ENCODE data around the gene DLG2. TPM values are rescaled to one million over a fixed set of nuclear protein-coding genes. Genes with fewer than 3 reads are reported as not detected.

The DLG2 gene
- total and polyA plus RNA-seq, 2 of the 4 experiments (the other 2 are of a cell fraction) = 0.31 to 0.36 TPM

GRCh38 chr11:83639995-83640758 lies 1987.0 kb downstream of the DLG2 start:
- Histone ChIP-seq H3K27me3 (ENCODE audit: control insufficient read depth, insufficient read depth, low read length) (0 out of 2 replicates have a peak, but pooled peaks cover 1% of the 10 kb centered on the region), H2BK5ac (ENCODE audit: low read depth, low read length, poor library complexity, severe bottlenecking) (no peak overlapping the region), H3K4me2 (ENCODE audit: low read depth, low read length) (no peak overlapping the region), H3K9me1 (ENCODE audit: insufficient read depth, low read length) (no peaks in the 10 kb centered on the region), H3K27ac (ENCODE audit: insufficient read depth, low read length) (no peak overlapping the region), H2AK9ac (replicated peaks; ENCODE audit: low read depth, low read length, poor library complexity) (no peak overlapping the region), H3K36me3 (ENCODE audit: control insufficient read depth, insufficient read depth, low read length) (no peaks in the 10 kb centered on the region), H4K5ac (ENCODE audit: low read depth, low read length) (no peak overlapping the region), H2AK5ac (ENCODE audit: low read depth, low read length) (no peak overlapping the region), H3K79me1 (ENCODE audit: low read depth in 1 of 2, low read length in 2 of 2) (no peaks in the 10 kb centered on the region), H2BK15ac (ENCODE audit: low read depth, low read length) (no peak overlapping the region), H3K14ac (replicated peaks; ENCODE audit: low read depth, low read length) (no peak overlapping the region), H3K23ac (ENCODE audit: low read depth, low read length) (no peak overlapping the region), H4K8ac (ENCODE audit: low read depth in 2 of 2, low read length in 2 of 2) (no peak overlapping the region), H3K18ac (ENCODE audit: low read depth, low read length) (no peak overlapping the region), H3K9ac (ENCODE audit: low read depth, low read length) (no peak overlapping the region), H3K4me1 (ENCODE audit: control insufficient read depth, insufficient read depth, low read length) (no peaks in the 10 kb centered on the region), H4K20me1 (ENCODE audit: insufficient read depth, low read length) (no peaks in the 10 kb centered on the region), H2BK20ac (ENCODE audit: low read depth, low read length) (no peak overlapping the region), H4K91ac (ENCODE audit: insufficient read depth, low read depth, low read length) (no peak overlapping the region), H3K56ac (ENCODE audit: extremely low read depth, insufficient read depth, low read length) (no peak overlapping the region), H3K4ac (ENCODE audit: low read depth, low read length) (no peak overlapping the region), H2BK120ac (ENCODE audit: low read depth, low read length) (no peak overlapping the region), H2AFZ (replicated peaks; ENCODE audit: low read length, poor library complexity) (no peak overlapping the region), H3K9me3 (ENCODE audit: control insufficient read depth, insufficient read depth, low read length) (no peaks in the 10 kb centered on the region), H3K4me3 (ENCODE audit: insufficient read depth, low read depth, low read length) (no peak overlapping the region)
- dilution Hi-C loops (cut with HindIII; ENCODE audit: low sequenced_read_pairs, unreplicated experiment) (no loop called here), intact Hi-C loops (cut with micrococcal nuclease) (no loop called here), in situ Hi-C loops (cut with MboI; ENCODE audit: low sequenced_read_pairs) (no loop called here)
- TF ChIP-seq MAZ (IDR thresholded peaks at IDR 0.05; ENCODE audit: borderline replicate concordance, low read depth, low read length) (no peak), CTCF (conservative IDR thresholded peaks at IDR 0.05; ENCODE audit: low read depth, low read length) (no peak), MAFK (IDR thresholded peaks at IDR 0.05; ENCODE audit: low read depth, low read length) (no peak), RAD21 (IDR thresholded peaks at IDR 0.05; ENCODE audit: low read length) (no peak)
- no TSS peak for BruUV-seq (replicated peaks)
- ATAC-seq (ENCODE audit: low read depth) (no peak), DNase-seq (no peak)
- no CpG with 5 or more reads among the region's 5 CpGs for WGBS, 2 experiments (ENCODE audit: extremely low coverage in 2 of 2, insufficient read length in 1 of 2)
- ChIA-PET POLR2A (ENCODE audit: unreplicated experiment) (no interaction called here), CTCF (no interaction called here)

Data from IMR-90 (cell line).